Progenitor cell of endocrine pancreas (in vitro differentiated cells): Measurements from ENCODE around the gene FGL2. TPM values are rescaled to one million over a fixed set of nuclear protein-coding genes. Genes with fewer than 3 reads are reported as not detected.

ENCODE experiments used
- DNase-seq: peaks from one replicate; pipeline ENCODE4 v3.0.0; 2021; ENCODE audit warnings: low spot score; ENCODE audit not compliant: unreplicated experiment
- H3K27ac Mint-ChIP-seq: 2 replicates; pipeline ENCODE4 v1.8.0; 2021; ENCODE audit warnings: mild to moderate bottlenecking, moderate library complexity, mixed read lengths
- H3K27me3 Mint-ChIP-seq: 2 replicates; pipeline ENCODE4 v1.8.0; 2021; ENCODE audit warnings: mixed read lengths
- H3K36me3 Mint-ChIP-seq: 2 replicates; pipeline ENCODE4 v1.8.0; 2022; ENCODE audit warnings: mixed read lengths; ENCODE audit not compliant: insufficient read depth
- H3K4me1 Mint-ChIP-seq: 2 replicates; pipeline ENCODE4 v1.8.0; 2021; ENCODE audit warnings: low read depth, mixed read lengths
- H3K4me3 Mint-ChIP-seq: 2 replicates; pipeline ENCODE4 v1.8.0; 2021; ENCODE audit warnings: low read depth, mild to moderate bottlenecking, moderate library complexity, mixed read lengths
- H3K9me3 Mint-ChIP-seq: 2 replicates; pipeline ENCODE4 v1.8.0; 2021; ENCODE audit warnings: low read depth, mixed read lengths
- CTCF ChIP-seq: fragments of 200-600 bp; sonication (generic); IDR thresholded peaks from one replicate; pipeline ENCODE4 v1.5.0; 2021; ENCODE audit warnings: antibody characterized with exemption, mild to moderate bottlenecking; ENCODE audit not compliant: unreplicated experiment
- total RNA-seq: library from RNA; stranded (reverse); gene quantifications from 2 replicates; pipeline ENCODE4 v1.2.1, GENCODE V29; 2021

The FGL2 gene
- total RNA-seq, 1 donor from 2014 or later = not detected

DNA sequence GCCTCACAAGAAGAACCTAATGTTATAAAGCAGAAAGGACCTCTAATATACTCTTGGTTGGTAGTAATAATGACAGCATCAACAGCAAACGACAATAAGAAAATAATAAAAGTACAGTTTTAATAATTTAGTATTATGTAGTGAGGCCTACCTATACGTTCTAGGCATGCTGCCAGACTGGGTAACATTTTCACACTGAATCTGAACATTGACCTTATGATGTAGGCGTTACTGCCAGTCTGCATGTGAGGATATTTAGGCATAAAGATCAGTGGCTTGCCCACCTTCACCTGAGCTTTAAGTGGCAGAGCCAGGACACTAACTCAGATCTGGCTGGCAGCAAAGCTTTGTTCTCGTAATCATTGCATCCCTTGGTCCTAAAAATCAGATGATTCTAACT, 2.5 kb downstream of the FGL2 start:
- Mint-ChIP-seq H3K4me1 (peaks cover 10% of the 10 kb centered on the region), H3K9me3 (no peaks in the 10 kb centered on the region), H3K4me3 (no peak overlapping the region), H3K36me3 (no peaks in the 10 kb centered on the region), H3K27ac (no peak overlapping the region), H3K27me3 (peaks cover 9% of the 10 kb centered on the region)
- DNase-seq = no peak
- TF ChIP-seq CTCF = no peak

- no peaks in the 10 kb centered on the region for H3K27me3 Mint-ChIP-seq
- H3K36me3 Mint-ChIP-seq = no peaks in the 10 kb centered on the region
- no peak overlapping the region for H3K27ac Mint-ChIP-seq
- no peaks in the 10 kb centered on the region for H3K4me1 Mint-ChIP-seq
- H3K9me3 Mint-ChIP-seq = no peaks in the 10 kb centered on the region
- no peak for DNase-seq
- no peak overlapping the region for H3K4me3 Mint-ChIP-seq
- TF ChIP-seq CTCF = no peak
Measured at GRCh38 chr7:77188731-77189437, 10.7 kb downstream of the FGL2 start.

DNA sequence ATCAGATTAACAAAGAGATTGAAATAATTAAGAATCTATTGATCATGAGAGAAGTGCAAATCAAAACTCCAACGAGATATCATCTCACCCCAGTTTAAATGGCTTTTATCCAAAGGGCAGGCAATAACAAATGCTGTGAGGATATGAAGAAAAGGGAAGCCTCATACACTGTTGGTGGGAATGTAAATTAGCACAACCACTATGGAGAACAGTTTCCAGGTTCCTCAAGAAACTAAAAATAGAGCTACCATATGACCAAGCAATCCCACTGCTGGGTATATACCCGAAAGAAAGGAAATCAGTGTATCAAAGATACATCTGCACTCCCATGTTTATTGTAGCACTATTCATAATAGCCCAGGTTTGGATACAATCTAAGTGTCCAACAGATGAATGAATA, 13.8 kb downstream of the FGL2 start:
- H3K27ac Mint-ChIP-seq = no peak overlapping the region
- no peak for DNase-seq
- H3K36me3 Mint-ChIP-seq = no peaks in the 10 kb centered on the region
- no peak for TF ChIP-seq CTCF
- no peaks in the 10 kb centered on the region for H3K27me3 Mint-ChIP-seq
- H3K4me3 Mint-ChIP-seq = no peak overlapping the region
- no peaks in the 10 kb centered on the region for H3K4me1 Mint-ChIP-seq
- H3K9me3 Mint-ChIP-seq = no peaks in the 10 kb centered on the region

- Mint-ChIP-seq H3K27me3 (no peaks in the 10 kb centered on the region), H3K9me3 (no peaks in the 10 kb centered on the region), H3K36me3 (no peaks in the 10 kb centered on the region), H3K4me3 (no peak overlapping the region), H3K4me1 (no peaks in the 10 kb centered on the region), H3K27ac (no peak overlapping the region)
- no peak for TF ChIP-seq CTCF
- no peak for DNase-seq
Measured at GRCh38 chr7:77184990-77185389, 14.6 kb downstream of the FGL2 start.

- no peaks in the 10 kb centered on the region for H3K36me3 Mint-ChIP-seq
- H3K4me3 Mint-ChIP-seq = no peak overlapping the region
- no peak for TF ChIP-seq CTCF
- no peaks in the 10 kb centered on the region for H3K9me3 Mint-ChIP-seq
- no peaks in the 10 kb centered on the region for H3K4me1 Mint-ChIP-seq
- H3K27ac Mint-ChIP-seq = no peak overlapping the region
- H3K27me3 Mint-ChIP-seq = no peaks in the 10 kb centered on the region
- no peak for DNase-seq
Measured at GRCh38 chr7:77184463-77184862, 15.2 kb downstream of the FGL2 start.
